ENCODE results near the gene THRAP3.

- TF ChIP-seq CTCF (IDR thresholded peaks at IDR 0.05) (no peak), POLR2A (IDR thresholded peaks at IDR 0.05) (no peak)
These were observed 24.1 kb downstream of the THRAP3 start for GRCh38 chr1:36248250-36248894.

All from thyroid gland (tissue), 4 donors.